Progenitor cell of endocrine pancreas (in vitro differentiated cells): ENCODE results near the gene HIVEP3. TPM values are rescaled to one million over a fixed set of nuclear protein-coding genes. Genes with fewer than 3 reads are reported as not detected.

Source experiments
- DNase-seq: peaks from one replicate; pipeline ENCODE4 v3.0.0; 2021; ENCODE audit warnings: low spot score; ENCODE audit not compliant: unreplicated experiment
- H3K27ac Mint-ChIP-seq: 2 replicates; pipeline ENCODE4 v1.8.0; 2021; ENCODE audit warnings: mild to moderate bottlenecking, moderate library complexity, mixed read lengths
- H3K27me3 Mint-ChIP-seq: 2 replicates; pipeline ENCODE4 v1.8.0; 2021; ENCODE audit warnings: mixed read lengths
- H3K36me3 Mint-ChIP-seq: 2 replicates; pipeline ENCODE4 v1.8.0; 2022; ENCODE audit warnings: mixed read lengths; ENCODE audit not compliant: insufficient read depth
- H3K4me1 Mint-ChIP-seq: 2 replicates; pipeline ENCODE4 v1.8.0; 2021; ENCODE audit warnings: low read depth, mixed read lengths
- H3K4me3 Mint-ChIP-seq: 2 replicates; pipeline ENCODE4 v1.8.0; 2021; ENCODE audit warnings: low read depth, mild to moderate bottlenecking, moderate library complexity, mixed read lengths
- H3K9me3 Mint-ChIP-seq: 2 replicates; pipeline ENCODE4 v1.8.0; 2021; ENCODE audit warnings: low read depth, mixed read lengths
- CTCF ChIP-seq: fragments of 200-600 bp; sonication (generic); IDR thresholded peaks from one replicate; pipeline ENCODE4 v1.5.0; 2021; ENCODE audit warnings: antibody characterized with exemption, mild to moderate bottlenecking; ENCODE audit not compliant: unreplicated experiment
- total RNA-seq: library from RNA; stranded (reverse); gene quantifications from 2 replicates; pipeline ENCODE4 v1.2.1, GENCODE V29; 2021

The HIVEP3 gene
- total RNA-seq, 1 donor from 2014 or later = 1.1 TPM

GRCh38 chr1:41653574-41653973, 265.1 kb downstream of the HIVEP3 start:
- no peak overlapping the region for H3K4me3 Mint-ChIP-seq
- DNase-seq = no peak
- peaks cover 40% of the 10 kb centered on the region for H3K27me3 Mint-ChIP-seq
- no peaks in the 10 kb centered on the region for H3K36me3 Mint-ChIP-seq
- no peaks in the 10 kb centered on the region for H3K9me3 Mint-ChIP-seq
- H3K4me1 Mint-ChIP-seq = no peaks in the 10 kb centered on the region
- no peak for TF ChIP-seq CTCF
- no peak overlapping the region for H3K27ac Mint-ChIP-seq

- no peak for TF ChIP-seq CTCF
- H3K27me3 Mint-ChIP-seq = peaks cover 36% of the 10 kb centered on the region
- no peaks in the 10 kb centered on the region for H3K4me1 Mint-ChIP-seq
- H3K4me3 Mint-ChIP-seq = no peak overlapping the region
- no peaks in the 10 kb centered on the region for H3K9me3 Mint-ChIP-seq
- H3K27ac Mint-ChIP-seq = no peak overlapping the region
- DNase-seq = no peak
- no peaks in the 10 kb centered on the region for H3K36me3 Mint-ChIP-seq
Measured at GRCh38 chr1:41652384-41653265, 266.1 kb downstream of the HIVEP3 start.

- no peak for DNase-seq
- H3K9me3 Mint-ChIP-seq = no peaks in the 10 kb centered on the region
Measured at GRCh38 chr1:41650028-41650880, 268.5 kb downstream of the HIVEP3 start.

GRCh38 chr1:41649396-41650027, 269.2 kb downstream of the HIVEP3 start:
- Mint-ChIP-seq H3K27me3 (peaks cover 17% of the 10 kb centered on the region), H3K4me3 (no peak overlapping the region), H3K4me1 (no peaks in the 10 kb centered on the region), H3K9me3 (no peaks in the 10 kb centered on the region), H3K36me3 (no peaks in the 10 kb centered on the region), H3K27ac (no peak overlapping the region)
- TF ChIP-seq CTCF = no peak
- DNase-seq = no peak

More at GRCh38 chr1:41650028-41650880, 268.5 kb downstream of the HIVEP3 start:
- Mint-ChIP-seq H3K27ac (peak overlapping the region; percentile 67), H3K4me1 (no peaks in the 10 kb centered on the region), H3K36me3 (no peaks in the 10 kb centered on the region), H3K27me3 (peaks cover 23% of the 10 kb centered on the region), H3K4me3 (no peak overlapping the region)
- no peak for TF ChIP-seq CTCF

GRCh38 chr1:41648844-41649243, 269.9 kb downstream of the HIVEP3 start:
- Mint-ChIP-seq H3K27ac (no peak overlapping the region), H3K9me3 (no peaks in the 10 kb centered on the region), H3K36me3 (no peaks in the 10 kb centered on the region), H3K4me1 (no peaks in the 10 kb centered on the region), H3K27me3 (peaks cover 17% of the 10 kb centered on the region), H3K4me3 (no peak overlapping the region)
- no peak for DNase-seq
- no peak for TF ChIP-seq CTCF
